Mesothelial cell of epicardium (in vitro differentiated cells): ENCODE data around the gene LRRFIP1. TPM values are rescaled to one million over a fixed set of nuclear protein-coding genes. Genes with fewer than 3 reads are reported as not detected.
"Not testable (repeated sequence)": the region's sequence is repeated elsewhere in the genome, so short reads cannot be mapped to it uniquely, and the experiment has no call there.

Experiments
- DNase-seq, 2 experiments: peaks; one replicate each; pipeline ENCODE4 v3.0.0; 2021; ENCODE audit warnings: low spot score in 2 of 2; ENCODE audit not compliant: unreplicated experiment in 2 of 2
- H3K27ac Mint-ChIP-seq: 2 replicates; pipeline ENCODE4 v1.8.0; 2021; ENCODE audit warnings: mixed read lengths
- H3K27me3 Mint-ChIP-seq: 2 replicates; pipeline ENCODE4 v1.8.0; 2021; ENCODE audit warnings: low read depth, mixed read lengths
- H3K36me3 Mint-ChIP-seq: 2 replicates; pipeline ENCODE4 v1.8.0; 2021; ENCODE audit warnings: mixed read lengths
- H3K4me1 Mint-ChIP-seq: 2 replicates; pipeline ENCODE4 v1.8.0; 2021; ENCODE audit warnings: mixed read lengths
- H3K4me3 Mint-ChIP-seq: 2 replicates; pipeline ENCODE4 v1.8.0; 2021; ENCODE audit warnings: mild to moderate bottlenecking, moderate library complexity, mixed read lengths
- H3K9me3 Mint-ChIP-seq: 2 replicates; pipeline ENCODE4 v1.8.0; 2021; ENCODE audit warnings: mixed read lengths
- total RNA-seq: library from RNA; stranded (reverse); gene quantifications from 3 replicates; pipeline ENCODE4 v1.2.1, GENCODE V29; 2021
- TF ChIP-seq, protein P1 (sequence below): fragments of 200-600 bp; sonication (generic); IDR thresholded peaks from one replicate; pipeline ENCODE4 v1.5.0; 2021; ENCODE audit warnings: antibody characterized with exemption; ENCODE audit not compliant: unreplicated experiment

Gene LRRFIP1
- total RNA-seq, 1 donor from 2014 or later = 47.5 TPM

DNA sequence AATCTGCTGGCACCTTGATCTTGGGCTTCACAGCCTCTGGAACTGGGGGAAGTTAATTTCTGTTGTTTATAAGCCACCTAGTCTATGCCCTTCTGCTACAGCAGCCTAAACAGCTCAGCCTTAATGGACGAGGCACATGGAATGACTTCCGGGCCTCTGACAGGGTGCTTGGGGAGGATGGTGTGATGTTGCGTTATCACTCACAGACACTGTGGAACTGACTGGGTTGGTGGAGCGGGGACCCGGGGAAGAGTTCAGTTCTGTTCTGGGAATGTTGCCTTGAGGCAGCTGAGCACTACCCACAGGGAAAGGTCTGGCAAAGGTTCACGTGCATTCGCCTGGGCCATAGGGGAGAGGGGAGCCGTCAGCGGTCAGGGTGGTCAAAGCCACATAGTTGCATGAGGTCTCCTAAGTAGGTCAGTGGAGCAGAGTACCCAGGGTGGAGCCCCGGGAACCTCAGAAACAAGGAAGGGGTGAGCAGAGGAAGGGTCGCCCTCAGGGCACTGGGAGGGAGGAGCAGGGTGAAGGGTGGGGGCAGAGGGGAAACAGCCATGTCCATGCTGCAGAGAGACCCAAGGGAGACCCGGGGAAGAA lies 36.2 kb downstream of the LRRFIP1 start:
- TF ChIP-seq, protein P1, sequence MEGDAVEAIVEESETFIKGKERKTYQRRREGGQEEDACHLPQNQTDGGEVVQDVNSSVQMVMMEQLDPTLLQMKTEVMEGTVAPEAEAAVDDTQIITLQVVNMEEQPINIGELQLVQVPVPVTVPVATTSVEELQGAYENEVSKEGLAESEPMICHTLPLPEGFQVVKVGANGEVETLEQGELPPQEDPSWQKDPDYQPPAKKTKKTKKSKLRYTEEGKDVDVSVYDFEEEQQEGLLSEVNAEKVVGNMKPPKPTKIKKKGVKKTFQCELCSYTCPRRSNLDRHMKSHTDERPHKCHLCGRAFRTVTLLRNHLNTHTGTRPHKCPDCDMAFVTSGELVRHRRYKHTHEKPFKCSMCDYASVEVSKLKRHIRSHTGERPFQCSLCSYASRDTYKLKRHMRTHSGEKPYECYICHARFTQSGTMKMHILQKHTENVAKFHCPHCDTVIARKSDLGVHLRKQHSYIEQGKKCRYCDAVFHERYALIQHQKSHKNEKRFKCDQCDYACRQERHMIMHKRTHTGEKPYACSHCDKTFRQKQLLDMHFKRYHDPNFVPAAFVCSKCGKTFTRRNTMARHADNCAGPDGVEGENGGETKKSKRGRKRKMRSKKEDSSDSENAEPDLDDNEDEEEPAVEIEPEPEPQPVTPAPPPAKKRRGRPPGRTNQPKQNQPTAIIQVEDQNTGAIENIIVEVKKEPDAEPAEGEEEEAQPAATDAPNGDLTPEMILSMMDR = no peak
- no peak overlapping the region for H3K27ac Mint-ChIP-seq
- H3K36me3 Mint-ChIP-seq = no peaks in the 10 kb centered on the region
- DNase-seq = no peak
- H3K4me1 Mint-ChIP-seq = peaks cover 38% of the 10 kb centered on the region
- no peak overlapping the region for H3K4me3 Mint-ChIP-seq
- peaks cover 2% of the 10 kb centered on the region for H3K9me3 Mint-ChIP-seq
- H3K27me3 Mint-ChIP-seq = no peaks in the 10 kb centered on the region

DNA sequence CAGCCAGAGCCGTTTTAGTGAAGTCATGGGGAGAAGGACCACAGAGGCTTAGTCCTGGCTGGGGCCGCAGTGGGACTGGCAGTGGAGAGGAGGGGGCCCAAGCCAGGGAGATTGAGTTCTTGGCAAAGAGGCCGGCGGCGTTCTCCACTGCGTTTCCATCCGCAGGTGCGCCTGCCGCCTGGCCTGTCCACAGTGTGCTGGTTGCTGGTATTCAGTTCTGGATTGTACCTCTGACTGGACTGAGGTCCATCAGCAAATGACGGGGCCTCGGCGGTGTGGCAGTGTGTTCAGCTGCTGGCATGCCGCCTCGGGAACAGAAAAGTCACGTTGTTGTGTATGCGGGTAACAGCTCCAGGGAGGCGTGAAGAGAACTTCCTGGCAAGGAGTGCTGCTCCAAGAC lies 36.8 kb downstream of the LRRFIP1 start:
- TF ChIP-seq, protein P1 = no peak
- Mint-ChIP-seq H3K9me3 (no peaks in the 10 kb centered on the region), H3K27me3 (no peaks in the 10 kb centered on the region), H3K36me3 (no peaks in the 10 kb centered on the region), H3K27ac (no peak overlapping the region), H3K4me3 (no peak overlapping the region), H3K4me1 (peaks cover 38% of the 10 kb centered on the region)
- DNase-seq = no peak

DNA sequence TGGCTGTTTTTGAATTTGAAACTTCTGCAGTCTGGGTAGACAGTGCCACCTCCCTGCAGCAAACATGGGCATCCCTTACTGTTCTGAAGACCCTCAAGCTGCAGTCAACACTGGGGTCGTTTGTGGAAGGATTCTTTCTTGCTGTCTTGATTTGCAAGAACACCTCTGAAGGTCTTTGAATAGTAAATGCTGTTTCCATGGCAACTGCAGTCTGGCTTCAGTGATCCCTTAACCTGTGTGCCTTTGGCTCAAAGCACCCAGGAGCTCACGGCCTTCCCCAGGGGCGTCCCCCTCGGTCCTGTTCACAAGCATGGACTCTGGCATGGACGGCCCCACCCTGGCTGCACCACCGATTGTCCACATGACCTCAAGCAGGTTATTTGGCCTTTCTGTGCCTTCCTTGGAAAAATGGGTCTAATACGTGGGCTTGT lies 38.3 kb downstream of the LRRFIP1 start:
- TF ChIP-seq, protein P1 = no peak
- H3K27ac Mint-ChIP-seq = no peak overlapping the region
- no peak overlapping the region for H3K4me3 Mint-ChIP-seq
- no peaks in the 10 kb centered on the region for H3K9me3 Mint-ChIP-seq
- no peaks in the 10 kb centered on the region for H3K27me3 Mint-ChIP-seq
- DNase-seq = no peak
- H3K36me3 Mint-ChIP-seq = no peaks in the 10 kb centered on the region
- peaks cover 41% of the 10 kb centered on the region for H3K4me1 Mint-ChIP-seq

DNA sequence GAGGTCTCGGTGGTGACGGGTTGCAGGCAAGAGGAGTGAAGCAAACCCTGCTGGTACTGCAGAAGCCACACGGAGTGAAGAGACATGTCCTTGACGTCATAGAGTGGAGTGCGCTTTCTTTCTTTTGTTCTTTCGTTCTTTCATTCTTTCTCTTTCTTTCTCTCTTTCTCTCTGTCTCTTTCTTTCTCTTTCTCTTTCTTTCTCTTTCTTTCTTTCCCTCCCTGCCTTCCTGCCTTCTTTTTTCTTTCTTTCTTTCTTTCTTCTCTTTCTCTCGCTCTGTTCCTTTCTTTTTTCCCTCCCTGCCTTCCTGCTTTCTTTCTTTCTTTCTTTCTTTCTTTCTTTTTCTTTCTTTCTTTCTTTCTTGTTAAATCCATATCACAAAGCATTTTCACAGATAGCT lies 39.2 kb downstream of the LRRFIP1 start:
- Mint-ChIP-seq H3K4me1 (peaks cover 37% of the 10 kb centered on the region), H3K27ac (no peak overlapping the region), H3K4me3 (no peak overlapping the region), H3K36me3 (no peaks in the 10 kb centered on the region), H3K27me3 (no peaks in the 10 kb centered on the region), H3K9me3 (no peaks in the 10 kb centered on the region)
- no peak for DNase-seq
- TF ChIP-seq, protein P1 = no peak

DNA sequence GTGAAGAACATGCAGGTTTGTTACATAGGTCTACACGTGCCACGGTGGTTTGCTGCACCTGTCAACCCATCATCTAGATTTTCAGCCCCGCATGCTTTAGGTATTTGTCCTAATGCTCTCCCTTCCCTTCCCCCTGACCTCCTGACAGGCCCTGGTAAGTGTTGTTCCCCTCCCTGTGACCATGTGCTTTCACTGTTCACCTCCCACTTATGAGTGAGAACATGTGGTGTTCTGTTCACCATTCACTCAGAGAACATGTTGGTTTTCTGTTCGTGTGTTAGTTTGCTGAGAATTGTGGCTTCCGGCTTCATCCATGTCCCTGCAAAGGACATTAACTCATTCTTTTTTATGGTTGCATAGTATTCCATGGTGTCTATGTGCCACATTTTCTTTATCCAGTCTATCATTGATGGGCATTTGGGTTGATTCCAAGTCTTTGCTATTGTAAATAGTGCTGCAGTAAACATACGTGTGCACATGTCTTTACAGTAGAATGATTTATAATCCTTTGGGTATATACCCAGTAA lies 39.7 kb downstream of the LRRFIP1 start:
- H3K9me3 Mint-ChIP-seq, H3K36me3 Mint-ChIP-seq, H3K27me3 Mint-ChIP-seq, DNase-seq, H3K4me3 Mint-ChIP-seq, H3K27ac Mint-ChIP-seq: not testable (repeated sequence)
- H3K4me1 Mint-ChIP-seq = peaks cover 33% of the 10 kb centered on the region

DNA sequence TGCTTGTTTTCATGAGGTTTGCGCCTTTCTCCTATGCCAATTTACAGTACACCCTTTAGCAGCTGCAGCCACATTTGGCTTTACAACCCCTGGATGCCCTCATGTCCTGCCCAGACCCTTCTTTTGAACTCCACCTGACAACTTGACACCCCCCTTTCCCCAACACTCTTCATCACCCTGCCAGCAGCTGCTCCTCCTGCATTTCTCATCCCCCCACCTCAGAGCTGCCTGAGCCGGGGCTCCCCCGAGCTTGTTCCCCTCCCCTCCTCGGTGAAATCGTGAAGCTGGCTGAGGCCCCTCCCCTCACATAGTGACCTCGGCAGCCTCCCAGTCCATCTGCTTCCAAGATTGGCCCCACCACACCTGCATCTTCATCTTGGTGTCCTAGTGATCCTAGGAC lies 40.5 kb downstream of the LRRFIP1 start:
- no peak for DNase-seq
- H3K27ac Mint-ChIP-seq = no peak overlapping the region
- H3K4me1 Mint-ChIP-seq = peaks cover 25% of the 10 kb centered on the region
- H3K4me3 Mint-ChIP-seq = no peak overlapping the region
- no peaks in the 10 kb centered on the region for H3K36me3 Mint-ChIP-seq
- H3K9me3 Mint-ChIP-seq = no peaks in the 10 kb centered on the region
- no peaks in the 10 kb centered on the region for H3K27me3 Mint-ChIP-seq
- TF ChIP-seq, protein P1 = no peak
